Fibroblast of lung (primary cell): Measurements from ENCODE around the gene NR3C2. TPM values are rescaled to one million over a fixed set of nuclear protein-coding genes. Genes with fewer than 3 reads are reported as not detected.

Source experiments
- DNase-seq, 2 donors: peaks; one replicate each; pipeline versions ENCODE4 v3.0.0 to v3.0.0-alpha.2; 2010; ENCODE audit warnings: low read depth in 2 of 2
- H2AFZ ChIP-seq: 2 replicates; pipeline ENCODE4 v1.5.1; 2012; ENCODE audit warnings: low read length, control low read depth, inconsistent platforms
- H3K27ac ChIP-seq: 2 replicates; pipeline ENCODE4 v1.5.1; 2011; ENCODE audit warnings: low read length, control low read depth; ENCODE audit not compliant: insufficient read depth
- H3K27me3 ChIP-seq: 2 replicates; pipeline ENCODE4 v1.5.1; 2011; ENCODE audit warnings: mild to moderate bottlenecking, low read length; ENCODE audit not compliant: control insufficient read depth, insufficient read depth
- H3K36me3 ChIP-seq: 2 replicates; pipeline ENCODE4 v1.5.1; 2011; ENCODE audit warnings: low read length; ENCODE audit not compliant: control insufficient read depth, insufficient read depth
- H3K4me1 ChIP-seq: 2 replicates; pipeline ENCODE4 v1.5.1; 2011; ENCODE audit warnings: low read length; ENCODE audit not compliant: control insufficient read depth, insufficient read depth; ENCODE audit errors: extremely low read depth
- H3K4me2 ChIP-seq: 2 replicates; pipeline ENCODE4 v1.5.1; 2011; ENCODE audit warnings: low read length, control low read depth; ENCODE audit not compliant: insufficient read depth; ENCODE audit errors: extremely low read depth
- H3K4me3 ChIP-seq, 4 experiments: fragments of 200-600 bp in 1 of 4; sonication (generic) in 1 of 4; replicated peaks in 1 of 4; 2 replicates each; pipeline ENCODE4 v1.5.1; 2011 to 2016; ENCODE audit warnings: low read length in 4 of 4, low read depth in 3 of 4, mild to moderate bottlenecking in 3 of 4, control low read depth in 2 of 4, inconsistent platforms in 1 of 4, mixed read lengths in 1 of 4; ENCODE audit not compliant: insufficient read depth in 1 of 4; ENCODE audit errors: control extremely low read depth in 1 of 4
- H3K79me2 ChIP-seq: 2 replicates; pipeline ENCODE4 v1.5.1; 2012; ENCODE audit warnings: mild to moderate bottlenecking, low read length, inconsistent platforms; ENCODE audit not compliant: control insufficient read depth, insufficient read depth
- H3K9ac ChIP-seq: 2 replicates; pipeline ENCODE4 v1.5.1; 2011; ENCODE audit warnings: mild to moderate bottlenecking, low read length, control low read depth; ENCODE audit not compliant: insufficient read depth
- H3K9me3 ChIP-seq: 2 replicates; pipeline ENCODE4 v1.5.1; 2012; ENCODE audit warnings: low read depth, low read length; ENCODE audit not compliant: control insufficient read depth, insufficient read depth
- H4K20me1 ChIP-seq: 2 replicates; pipeline ENCODE4 v1.5.1; 2011; ENCODE audit warnings: low read length; ENCODE audit not compliant: control insufficient read depth, insufficient read depth; ENCODE audit errors: extremely low read depth
- EZH2 ChIP-seq: IDR thresholded peaks from 2 replicates; pipeline ENCODE4 v1.5.1; 2012; ENCODE audit warnings: low read length, control low read depth, mild to moderate bottlenecking; ENCODE audit errors: missing control alignments
- polyA plus RNA-seq, 2 donors: library from polyadenylated mRNA; depleted of rRNA in 1 of 2; stranded (reverse) in 1 of 2; unstranded in 1 of 2; fragments of >200 nt; gene quantifications; 2 replicates each; pipeline ENCODE4 v1.2.1, GENCODE V29; 2011 to 2012; ENCODE audit warnings: missing spikeins in 1 of 2
- total RNA-seq: library from RNA; depleted of rRNA; stranded (reverse); fragments of >200 nt; gene quantifications from 2 replicates; pipeline ENCODE4 v1.2.1, GENCODE V29; 2014
- TF ChIP-seq, protein P1 (sequence below), 2 donors: IDR thresholded peaks in 1 of 2; conservative IDR thresholded peaks in 1 of 2; 1 replicate in 1 of 2; 2 replicates in 1 of 2; pipeline ENCODE4 v1.5.1; 2011 to 2012; ENCODE audit warnings: low read length in 2 of 2, control low read depth in 1 of 2, inconsistent platforms in 1 of 2, low read depth in 1 of 2, mild to moderate bottlenecking in 1 of 2

Gene NR3C2
- total and polyA plus RNA-seq, 2 donors (not counting 1 experiment from before 2014, with no cell fraction given), result 1.9 to 7.4 TPM

DNA sequence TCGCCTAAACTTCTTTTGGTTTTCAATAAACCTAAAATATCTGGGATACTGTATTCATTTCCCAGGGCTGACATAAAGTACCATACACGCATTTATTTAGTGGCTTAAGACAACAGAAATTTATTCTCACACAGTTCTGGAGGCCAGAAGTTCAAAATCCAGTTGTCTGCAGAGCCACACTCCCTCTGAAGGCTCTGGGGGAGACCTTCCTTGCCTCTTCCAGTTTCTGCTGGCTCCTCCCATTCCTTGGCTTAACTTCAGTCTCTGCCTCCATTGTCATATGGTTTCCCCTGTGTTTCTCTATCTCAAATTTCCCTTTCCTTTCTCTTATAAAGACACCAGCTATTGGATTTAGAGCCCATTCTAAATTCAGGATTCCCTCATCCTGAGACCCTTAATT is 44.4 kb downstream of the NR3C2 start:
- Histone ChIP-seq H3K4me1 (no peaks in the 10 kb centered on the region), H2AFZ (no peak overlapping the region), H3K9ac (no peak overlapping the region), H3K36me3 (no peaks in the 10 kb centered on the region), H3K27me3 (no peaks in the 10 kb centered on the region), H3K4me2 (no peak overlapping the region), H4K20me1 (no peaks in the 10 kb centered on the region), H3K79me2 (no peaks in the 10 kb centered on the region), H3K27ac (no peak overlapping the region), H3K4me3 (no peak overlapping the region), H3K9me3 (no peaks in the 10 kb centered on the region)
- no peak for DNase-seq
- TF ChIP-seq, protein P1, sequence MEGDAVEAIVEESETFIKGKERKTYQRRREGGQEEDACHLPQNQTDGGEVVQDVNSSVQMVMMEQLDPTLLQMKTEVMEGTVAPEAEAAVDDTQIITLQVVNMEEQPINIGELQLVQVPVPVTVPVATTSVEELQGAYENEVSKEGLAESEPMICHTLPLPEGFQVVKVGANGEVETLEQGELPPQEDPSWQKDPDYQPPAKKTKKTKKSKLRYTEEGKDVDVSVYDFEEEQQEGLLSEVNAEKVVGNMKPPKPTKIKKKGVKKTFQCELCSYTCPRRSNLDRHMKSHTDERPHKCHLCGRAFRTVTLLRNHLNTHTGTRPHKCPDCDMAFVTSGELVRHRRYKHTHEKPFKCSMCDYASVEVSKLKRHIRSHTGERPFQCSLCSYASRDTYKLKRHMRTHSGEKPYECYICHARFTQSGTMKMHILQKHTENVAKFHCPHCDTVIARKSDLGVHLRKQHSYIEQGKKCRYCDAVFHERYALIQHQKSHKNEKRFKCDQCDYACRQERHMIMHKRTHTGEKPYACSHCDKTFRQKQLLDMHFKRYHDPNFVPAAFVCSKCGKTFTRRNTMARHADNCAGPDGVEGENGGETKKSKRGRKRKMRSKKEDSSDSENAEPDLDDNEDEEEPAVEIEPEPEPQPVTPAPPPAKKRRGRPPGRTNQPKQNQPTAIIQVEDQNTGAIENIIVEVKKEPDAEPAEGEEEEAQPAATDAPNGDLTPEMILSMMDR (conservative IDR thresholded peaks at IDR 0.05 in 1 of 2, IDR thresholded peaks at IDR 0.05 in 1 of 2; ENCODE audit: low read depth in 1 of 2, low read length in 2 of 2), result no peak
- no peak for TF ChIP-seq EZH2

- Histone ChIP-seq H3K36me3 (no peaks in the 10 kb centered on the region), H3K9ac (no peak overlapping the region), H3K9me3 (no peaks in the 10 kb centered on the region), H4K20me1 (no peaks in the 10 kb centered on the region), H3K27me3 (no peaks in the 10 kb centered on the region), H2AFZ (no peak overlapping the region), H3K27ac (no peak overlapping the region), H3K4me3 (no peak overlapping the region), H3K79me2 (no peaks in the 10 kb centered on the region), H3K4me1 (no peaks in the 10 kb centered on the region), H3K4me2 (no peak overlapping the region)
- TF ChIP-seq, protein P1 (conservative IDR thresholded peaks at IDR 0.05 in 1 of 2, IDR thresholded peaks at IDR 0.05 in 1 of 2; ENCODE audit: low read depth in 1 of 2, low read length in 2 of 2), result no peak
- TF ChIP-seq EZH2, result no peak
- no peak for DNase-seq
Observed at GRCh38 chr4:148396986-148397673, 45.1 kb downstream of the NR3C2 start.

DNA sequence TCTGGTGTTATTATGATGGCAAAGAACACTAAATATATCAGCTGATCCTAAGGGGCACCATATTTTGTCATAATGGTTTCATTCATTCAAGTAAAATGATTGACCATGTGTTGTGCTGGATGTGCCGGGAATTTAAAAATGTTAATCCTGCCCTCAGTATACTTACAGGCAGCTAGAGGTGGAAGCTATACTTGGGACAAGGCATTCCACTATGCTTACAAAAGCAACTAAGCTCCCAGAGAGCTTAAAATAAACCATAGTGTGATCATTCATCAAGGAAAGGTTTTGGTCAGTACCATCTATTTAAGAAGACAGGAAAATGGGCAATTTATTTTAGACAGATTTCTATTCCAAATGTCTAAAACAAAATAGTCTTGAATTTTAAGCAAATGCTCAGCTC is 46.4 kb downstream of the NR3C2 start:
- H2AFZ ChIP-seq, result no peak overlapping the region
- TF ChIP-seq EZH2, result no peak
- TF ChIP-seq, protein P1 (conservative IDR thresholded peaks at IDR 0.05 in 1 of 2, IDR thresholded peaks at IDR 0.05 in 1 of 2; ENCODE audit: low read depth in 1 of 2, low read length in 2 of 2), result no peak
- no peak overlapping the region for H3K9ac ChIP-seq
- H4K20me1 ChIP-seq, result no peaks in the 10 kb centered on the region
- no peaks in the 10 kb centered on the region for H3K9me3 ChIP-seq
- no peaks in the 10 kb centered on the region for H3K36me3 ChIP-seq
- H3K4me3 ChIP-seq, result no peak overlapping the region
- H3K79me2 ChIP-seq, result no peaks in the 10 kb centered on the region
- no peaks in the 10 kb centered on the region for H3K4me1 ChIP-seq
- DNase-seq, result no peak
- no peaks in the 10 kb centered on the region for H3K27me3 ChIP-seq
- H3K4me2 ChIP-seq, result no peak overlapping the region
- no peak overlapping the region for H3K27ac ChIP-seq
